Measurements from ENCODE around the gene CCDC158. TPM values are rescaled to one million over a fixed set of nuclear protein-coding genes. Genes with fewer than 3 reads are reported as not detected.

Gene CCDC158
- total and polyA plus RNA-seq, 10 of the 15 experiments (the other 5 are each of a cell fraction or from before 2014, with no cell fraction given), result not detected

DNA sequence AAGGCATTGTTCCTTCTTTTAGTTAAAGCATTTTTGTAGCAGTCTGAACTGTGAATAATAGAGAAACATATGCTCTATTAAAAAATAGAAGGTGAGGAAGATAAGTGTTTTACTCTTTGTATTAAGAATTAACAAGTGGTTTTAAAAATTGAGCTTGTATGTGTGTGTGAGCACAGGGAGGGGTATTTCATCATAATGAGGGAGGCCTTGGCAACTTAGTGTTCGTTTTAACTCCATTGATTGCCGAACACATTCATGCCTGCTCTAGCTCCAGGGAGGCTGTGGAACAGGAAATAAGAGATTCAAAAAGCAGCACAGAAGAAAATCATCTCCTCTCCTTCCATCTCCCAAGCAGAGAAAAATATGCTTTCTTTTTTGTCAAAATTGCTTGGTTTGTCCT, 28.9 kb upstream of the CCDC158 start (continued):
- no peak for TF ChIP-seq MEF2B (IDR thresholded peaks at IDR 0.05; ENCODE audit: partially characterized antibody, poor library complexity, severe bottlenecking)

DNA sequence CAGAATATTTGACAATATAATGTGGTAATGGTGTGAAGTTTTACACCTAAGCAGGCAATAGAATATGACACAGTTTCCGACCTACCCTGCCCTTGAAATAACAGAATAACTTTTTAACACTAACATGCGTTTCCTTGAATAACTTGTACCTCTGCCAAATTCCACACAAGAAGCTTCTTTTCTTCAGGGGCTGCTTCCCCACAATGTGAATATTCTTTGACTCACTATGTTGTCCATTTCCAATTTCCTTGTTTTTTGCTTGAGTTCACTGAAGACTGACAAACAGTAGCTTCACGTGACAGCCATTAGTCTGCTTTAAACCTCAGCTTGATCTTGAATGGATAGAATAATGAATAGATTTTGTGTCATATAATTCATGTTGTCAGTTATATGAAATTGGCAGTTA, 28.4 kb upstream of the CCDC158 start:
- Histone ChIP-seq H3K79me2 (ENCODE audit: control insufficient read depth, insufficient read depth, low read length) (no peaks in the 10 kb centered on the region), H3K4me3 (no peak overlapping the region), H4K20me1 (ENCODE audit: control insufficient read depth, insufficient read depth) (no peaks in the 10 kb centered on the region), H3K4me2 (ENCODE audit: control insufficient read depth, insufficient read depth) (no peak overlapping the region), H3K36me3 (ENCODE audit: control insufficient read depth in 2 of 2, insufficient read depth in 2 of 2, low read length in 1 of 2) (no peaks in the 10 kb centered on the region), H2AFZ (ENCODE audit: control insufficient read depth, low read depth, low read length) (no peak overlapping the region), H3K9ac (ENCODE audit: control insufficient read depth, insufficient read depth, low read length) (no peak overlapping the region), H3K27ac (ENCODE audit: control insufficient read depth, insufficient read depth) (no peak overlapping the region), H3K27me3 (replicated peaks in 1 of 2; ENCODE audit: control insufficient read depth in 2 of 2, insufficient read depth in 2 of 2, low read length in 1 of 2) (no peaks in the 10 kb centered on the region), H3K4me1 (ENCODE audit: control insufficient read depth, insufficient read depth, low read length) (no peaks in the 10 kb centered on the region), H3K9me3 (replicated peaks; ENCODE audit: control insufficient read depth, insufficient read depth, low read length) (no peaks in the 10 kb centered on the region)
- ATAC-seq, result no peak
- no peak for FAIRE-seq
- 31% methylated on average over 3 of the region's 3 CpGs for WGBS (ENCODE audit: insufficient coverage, insufficient replicate concordance, low lambda C conversion rate, missing lambda C conversion rate)
- CTCF ChIA-PET, result interaction anchor here (0.5 kb wide), 1 partner anchor 985 kb away, joined by 3 read pairs; no protein-coding TSS in a partner anchor
- no peak for DNase-seq (ENCODE audit: low read depth, low spot score)
- in situ Hi-C loops (cut with MboI) (no loop called here), intact Hi-C loops (cut with micrococcal nuclease; ENCODE audit: unreplicated experiment) (no loop called here)
- SMC1A ChIA-PET (ENCODE audit: uncharacterized antibody, unreplicated experiment), result no interaction called here
- POLR2A ChIA-PET, result interaction anchor here (0.5 kb wide), 1 partner anchor 358 kb away, joined by 6 read pairs; no protein-coding TSS in a partner anchor
- BruUV-seq (replicated peaks), result no TSS peak
- TF ChIP-seq YY1 (IDR thresholded peaks at IDR 0.05; ENCODE audit: low read depth, low read length), result no peak
- no peak for TF ChIP-seq ETV6 (conservative IDR thresholded peaks at IDR 0.05 in 1 of 2, IDR thresholded peaks at IDR 0.05 in 1 of 2; ENCODE audit: borderline replicate concordance in 1 of 2, low read depth in 1 of 2)
- TF ChIP-seq SUPT20H (IDR thresholded peaks at IDR 0.05; ENCODE audit: borderline replicate concordance, control insufficient read depth, low read depth, low read length), result no peak
- TF ChIP-seq, protein P1, sequence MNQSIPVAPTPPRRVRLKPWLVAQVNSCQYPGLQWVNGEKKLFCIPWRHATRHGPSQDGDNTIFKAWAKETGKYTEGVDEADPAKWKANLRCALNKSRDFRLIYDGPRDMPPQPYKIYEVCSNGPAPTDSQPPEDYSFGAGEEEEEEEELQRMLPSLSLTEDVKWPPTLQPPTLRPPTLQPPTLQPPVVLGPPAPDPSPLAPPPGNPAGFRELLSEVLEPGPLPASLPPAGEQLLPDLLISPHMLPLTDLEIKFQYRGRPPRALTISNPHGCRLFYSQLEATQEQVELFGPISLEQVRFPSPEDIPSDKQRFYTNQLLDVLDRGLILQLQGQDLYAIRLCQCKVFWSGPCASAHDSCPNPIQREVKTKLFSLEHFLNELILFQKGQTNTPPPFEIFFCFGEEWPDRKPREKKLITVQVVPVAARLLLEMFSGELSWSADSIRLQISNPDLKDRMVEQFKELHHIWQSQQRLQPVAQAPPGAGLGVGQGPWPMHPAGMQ (IDR thresholded peaks at IDR 0.05; ENCODE audit: borderline replicate concordance), result no peak
- no peak for TF ChIP-seq POLR2AphosphoS2 (IDR thresholded peaks at IDR 0.05; ENCODE audit: low read depth, low read length)
- no peak for TF ChIP-seq EP300 (IDR thresholded peaks at IDR 0.05; ENCODE audit: borderline replicate concordance in 1 of 2, control insufficient read depth in 1 of 2, low read depth in 2 of 2, low read length in 2 of 2)
- no peak for TF ChIP-seq IKZF1 (conservative IDR thresholded peaks at IDR 0.05)
- no peak for TF ChIP-seq NFYB (IDR thresholded peaks at IDR 0.05; ENCODE audit: insufficient read depth, low read depth, low read length)
- TF ChIP-seq, protein P2, sequence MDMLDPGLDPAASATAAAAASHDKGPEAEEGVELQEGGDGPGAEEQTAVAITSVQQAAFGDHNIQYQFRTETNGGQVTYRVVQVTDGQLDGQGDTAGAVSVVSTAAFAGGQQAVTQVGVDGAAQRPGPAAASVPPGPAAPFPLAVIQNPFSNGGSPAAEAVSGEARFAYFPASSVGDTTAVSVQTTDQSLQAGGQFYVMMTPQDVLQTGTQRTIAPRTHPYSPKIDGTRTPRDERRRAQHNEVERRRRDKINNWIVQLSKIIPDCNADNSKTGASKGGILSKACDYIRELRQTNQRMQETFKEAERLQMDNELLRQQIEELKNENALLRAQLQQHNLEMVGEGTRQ (IDR thresholded peaks at IDR 0.05; ENCODE audit: borderline replicate concordance, low read depth, low read length), result no peak
- TF ChIP-seq, protein P3, sequence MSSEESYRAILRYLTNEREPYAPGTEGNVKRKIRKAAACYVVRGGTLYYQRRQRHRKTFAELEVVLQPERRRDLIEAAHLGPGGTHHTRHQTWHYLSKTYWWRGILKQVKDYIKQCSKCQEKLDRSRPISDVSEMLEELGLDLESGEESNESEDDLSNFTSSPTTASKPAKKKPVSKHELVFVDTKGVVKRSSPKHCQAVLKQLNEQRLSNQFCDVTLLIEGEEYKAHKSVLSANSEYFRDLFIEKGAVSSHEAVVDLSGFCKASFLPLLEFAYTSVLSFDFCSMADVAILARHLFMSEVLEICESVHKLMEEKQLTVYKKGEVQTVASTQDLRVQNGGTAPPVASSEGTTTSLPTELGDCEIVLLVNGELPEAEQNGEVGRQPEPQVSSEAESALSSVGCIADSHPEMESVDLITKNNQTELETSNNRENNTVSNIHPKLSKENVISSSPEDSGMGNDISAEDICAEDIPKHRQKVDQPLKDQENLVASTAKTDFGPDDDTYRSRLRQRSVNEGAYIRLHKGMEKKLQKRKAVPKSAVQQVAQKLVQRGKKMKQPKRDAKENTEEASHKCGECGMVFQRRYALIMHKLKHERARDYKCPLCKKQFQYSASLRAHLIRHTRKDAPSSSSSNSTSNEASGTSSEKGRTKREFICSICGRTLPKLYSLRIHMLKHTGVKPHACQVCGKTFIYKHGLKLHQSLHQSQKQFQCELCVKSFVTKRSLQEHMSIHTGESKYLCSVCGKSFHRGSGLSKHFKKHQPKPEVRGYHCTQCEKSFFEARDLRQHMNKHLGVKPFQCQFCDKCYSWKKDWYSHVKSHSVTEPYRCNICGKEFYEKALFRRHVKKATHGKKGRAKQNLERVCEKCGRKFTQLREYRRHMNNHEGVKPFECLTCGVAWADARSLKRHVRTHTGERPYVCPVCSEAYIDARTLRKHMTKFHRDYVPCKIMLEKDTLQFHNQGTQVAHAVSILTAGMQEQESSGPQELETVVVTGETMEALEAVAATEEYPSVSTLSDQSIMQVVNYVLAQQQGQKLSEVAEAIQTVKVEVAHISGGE (CRISPR knock-in tag; IDR thresholded peaks at IDR 0.05), result no peak
- TF ChIP-seq RUNX3 (IDR thresholded peaks at IDR 0.05; ENCODE audit: low read length), result no peak
- TF ChIP-seq, protein P4, sequence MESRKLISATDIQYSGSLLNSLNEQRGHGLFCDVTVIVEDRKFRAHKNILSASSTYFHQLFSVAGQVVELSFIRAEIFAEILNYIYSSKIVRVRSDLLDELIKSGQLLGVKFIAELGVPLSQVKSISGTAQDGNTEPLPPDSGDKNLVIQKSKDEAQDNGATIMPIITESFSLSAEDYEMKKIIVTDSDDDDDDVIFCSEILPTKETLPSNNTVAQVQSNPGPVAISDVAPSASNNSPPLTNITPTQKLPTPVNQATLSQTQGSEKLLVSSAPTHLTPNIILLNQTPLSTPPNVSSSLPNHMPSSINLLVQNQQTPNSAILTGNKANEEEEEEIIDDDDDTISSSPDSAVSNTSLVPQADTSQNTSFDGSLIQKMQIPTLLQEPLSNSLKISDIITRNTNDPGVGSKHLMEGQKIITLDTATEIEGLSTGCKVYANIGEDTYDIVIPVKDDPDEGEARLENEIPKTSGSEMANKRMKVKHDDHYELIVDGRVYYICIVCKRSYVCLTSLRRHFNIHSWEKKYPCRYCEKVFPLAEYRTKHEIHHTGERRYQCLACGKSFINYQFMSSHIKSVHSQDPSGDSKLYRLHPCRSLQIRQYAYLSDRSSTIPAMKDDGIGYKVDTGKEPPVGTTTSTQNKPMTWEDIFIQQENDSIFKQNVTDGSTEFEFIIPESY (IDR thresholded peaks at IDR 0.05), result no peak
- RAD21 ChIA-PET (ENCODE audit: unreplicated experiment), result no interaction called here

Measured in GM12878 (cell line).